ENCODE results near the gene ZC3H12C. TPM values are rescaled to one million over a fixed set of nuclear protein-coding genes. Genes with fewer than 3 reads are reported as not detected.

ZC3H12C gene
- total RNA-seq, 2 experiments from 2014 or later: not detected

DNA sequence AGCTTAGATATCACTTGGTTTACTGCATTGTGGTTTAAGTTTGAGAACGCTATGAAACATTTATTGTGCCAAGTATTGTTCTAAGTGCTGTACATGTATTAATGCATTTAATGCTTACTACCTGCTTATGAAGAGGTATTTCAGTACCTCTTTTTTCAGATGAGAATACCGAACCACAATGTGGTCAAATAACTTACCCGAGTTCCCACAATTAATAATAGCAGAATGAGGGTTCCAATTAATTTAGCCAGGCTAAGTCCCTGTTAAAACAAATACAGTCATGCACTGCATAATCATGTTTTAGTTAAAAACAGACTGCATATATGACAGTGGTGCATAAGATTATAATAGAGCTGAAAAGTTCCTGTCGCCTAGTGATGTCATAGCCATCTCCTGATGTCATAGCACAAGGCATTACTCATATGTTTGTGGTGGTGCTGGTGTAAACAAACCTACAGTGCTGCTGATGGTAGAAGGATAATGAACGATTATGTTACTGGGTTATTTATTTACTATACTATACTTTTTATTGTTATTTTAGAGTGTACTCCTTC is 4.3 kb downstream of the ZC3H12C start:
- Histone ChIP-seq H2AFZ (ENCODE audit: low read length) (no peak overlapping the region), H3K4me1 (ENCODE audit: insufficient read depth, low read length, poor library complexity, severe bottlenecking) (no peaks in the 10 kb centered on the region), H3K36me3 (ENCODE audit: insufficient read depth, low read length) (no peaks in the 10 kb centered on the region), H3K27ac (ENCODE audit: low read depth, low read length, poor library complexity, severe bottlenecking) (no peak overlapping the region), H3K79me2 (ENCODE audit: insufficient read depth, low read depth, low read length) (no peaks in the 10 kb centered on the region), H3K9me3 (ENCODE audit: low read length) (no peaks in the 10 kb centered on the region), H3K9me2 (ENCODE audit: insufficient read depth, low read length) (no peaks in the 10 kb centered on the region), H3K4me3 (ENCODE audit: low read depth, low read length, poor library complexity, severe bottlenecking) (no peak overlapping the region), H4K20me1 (ENCODE audit: insufficient read depth, low read length) (no peaks in the 10 kb centered on the region), H3K4me2 (ENCODE audit: low read length) (no peak overlapping the region)
- POLR2A ChIA-PET: interaction anchor here (0.8 kb wide), 1 partner anchor 255 kb away, joined by 3 read pairs; no protein-coding TSS in a partner anchor
- intact Hi-C loops (cut with micrococcal nuclease; ENCODE audit: unreplicated experiment): no loop called here
- CTCF ChIA-PET (ENCODE audit: unreplicated experiment): no interaction called here
- no TSS peak for BruUV-seq (replicated peaks)
- no peak for DNase-seq (ENCODE audit: low spot score)
- TF ChIP-seq EZH2phosphoT487 (IDR thresholded peaks at IDR 0.05; ENCODE audit: borderline replicate concordance, low read depth, low read length): no peak
- TF ChIP-seq, protein P1, sequence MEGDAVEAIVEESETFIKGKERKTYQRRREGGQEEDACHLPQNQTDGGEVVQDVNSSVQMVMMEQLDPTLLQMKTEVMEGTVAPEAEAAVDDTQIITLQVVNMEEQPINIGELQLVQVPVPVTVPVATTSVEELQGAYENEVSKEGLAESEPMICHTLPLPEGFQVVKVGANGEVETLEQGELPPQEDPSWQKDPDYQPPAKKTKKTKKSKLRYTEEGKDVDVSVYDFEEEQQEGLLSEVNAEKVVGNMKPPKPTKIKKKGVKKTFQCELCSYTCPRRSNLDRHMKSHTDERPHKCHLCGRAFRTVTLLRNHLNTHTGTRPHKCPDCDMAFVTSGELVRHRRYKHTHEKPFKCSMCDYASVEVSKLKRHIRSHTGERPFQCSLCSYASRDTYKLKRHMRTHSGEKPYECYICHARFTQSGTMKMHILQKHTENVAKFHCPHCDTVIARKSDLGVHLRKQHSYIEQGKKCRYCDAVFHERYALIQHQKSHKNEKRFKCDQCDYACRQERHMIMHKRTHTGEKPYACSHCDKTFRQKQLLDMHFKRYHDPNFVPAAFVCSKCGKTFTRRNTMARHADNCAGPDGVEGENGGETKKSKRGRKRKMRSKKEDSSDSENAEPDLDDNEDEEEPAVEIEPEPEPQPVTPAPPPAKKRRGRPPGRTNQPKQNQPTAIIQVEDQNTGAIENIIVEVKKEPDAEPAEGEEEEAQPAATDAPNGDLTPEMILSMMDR (conservative IDR thresholded peaks at IDR 0.05; ENCODE audit: low read length): no peak

DNA sequence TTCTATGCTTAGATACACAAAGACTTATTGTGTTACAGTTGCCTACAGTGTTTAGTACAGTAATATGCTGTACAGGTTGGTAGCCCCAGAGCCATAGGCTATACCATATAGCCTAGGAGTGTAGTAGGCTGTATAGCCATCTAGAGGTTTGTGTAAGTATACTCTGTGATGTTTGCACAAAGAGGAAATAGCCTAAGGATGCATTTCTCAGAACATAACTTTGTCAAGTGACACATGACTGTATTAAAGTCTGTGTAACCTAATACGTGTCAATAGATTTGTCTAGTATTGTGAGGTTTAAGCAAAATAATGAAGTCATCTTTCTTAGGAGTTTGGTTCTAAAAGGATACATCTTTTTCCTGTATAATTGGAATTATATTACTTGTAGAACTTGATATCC is 5.5 kb downstream of the ZC3H12C start:
- Histone ChIP-seq H3K9me2 (ENCODE audit: insufficient read depth, low read length) (no peaks in the 10 kb centered on the region), H3K79me2 (ENCODE audit: insufficient read depth, low read depth, low read length) (no peaks in the 10 kb centered on the region), H3K4me1 (ENCODE audit: insufficient read depth, low read length, poor library complexity, severe bottlenecking) (no peaks in the 10 kb centered on the region), H3K36me3 (ENCODE audit: insufficient read depth, low read length) (no peaks in the 10 kb centered on the region), H4K20me1 (ENCODE audit: insufficient read depth, low read length) (no peaks in the 10 kb centered on the region), H3K9me3 (ENCODE audit: low read length) (no peaks in the 10 kb centered on the region), H3K4me3 (ENCODE audit: low read depth, low read length, poor library complexity, severe bottlenecking) (no peak overlapping the region), H3K27ac (ENCODE audit: low read depth, low read length, poor library complexity, severe bottlenecking) (no peak overlapping the region), H3K4me2 (ENCODE audit: low read length) (no peak overlapping the region), H2AFZ (ENCODE audit: low read length) (no peak overlapping the region)
- POLR2A ChIA-PET: no interaction called here
- peak; percentile 9 for DNase-seq (ENCODE audit: low spot score)
- intact Hi-C loops (cut with micrococcal nuclease; ENCODE audit: unreplicated experiment): no loop called here
- TF ChIP-seq EZH2phosphoT487 (IDR thresholded peaks at IDR 0.05; ENCODE audit: borderline replicate concordance, low read depth, low read length): no peak
- TF ChIP-seq, protein P1 (conservative IDR thresholded peaks at IDR 0.05; ENCODE audit: low read length): 0 out of 2 replicates have a peak, but pooled peaks have one; percentile 25
- CTCF ChIA-PET (ENCODE audit: unreplicated experiment): no interaction called here
- no TSS peak for BruUV-seq (replicated peaks)

- H3K36me3 ChIP-seq (ENCODE audit: insufficient read depth, low read length): no peaks in the 10 kb centered on the region
- no TSS peak for BruUV-seq (replicated peaks)
- no peak overlapping the region for H3K4me2 ChIP-seq (ENCODE audit: low read length)
- no peak for TF ChIP-seq EZH2phosphoT487 (IDR thresholded peaks at IDR 0.05; ENCODE audit: borderline replicate concordance, low read depth, low read length)
- TF ChIP-seq, protein P1 (conservative IDR thresholded peaks at IDR 0.05; ENCODE audit: low read length): no peak
- no peaks in the 10 kb centered on the region for H3K9me2 ChIP-seq (ENCODE audit: insufficient read depth, low read length)
- no peak overlapping the region for H2AFZ ChIP-seq (ENCODE audit: low read length)
- intact Hi-C loops (cut with micrococcal nuclease; ENCODE audit: unreplicated experiment): no loop called here
- H3K9me3 ChIP-seq (ENCODE audit: low read length): no peaks in the 10 kb centered on the region
- ChIA-PET CTCF (ENCODE audit: unreplicated experiment) (no interaction called here), POLR2A (no interaction called here)
- no peaks in the 10 kb centered on the region for H3K4me1 ChIP-seq (ENCODE audit: insufficient read depth, low read length, poor library complexity, severe bottlenecking)
- H3K79me2 ChIP-seq (ENCODE audit: insufficient read depth, low read depth, low read length): no peaks in the 10 kb centered on the region
- no peak overlapping the region for H3K4me3 ChIP-seq (ENCODE audit: low read depth, low read length, poor library complexity, severe bottlenecking)
- no peak for DNase-seq (ENCODE audit: low spot score)
- no peaks in the 10 kb centered on the region for H4K20me1 ChIP-seq (ENCODE audit: insufficient read depth, low read length)
- no peak overlapping the region for H3K27ac ChIP-seq (ENCODE audit: low read depth, low read length, poor library complexity, severe bottlenecking)
Measured at GRCh38 chr11:110100476-110101240, 7.5 kb downstream of the ZC3H12C start.
